ENCODE results near the gene PALS1. TPM values are rescaled to one million over a fixed set of nuclear protein-coding genes. Genes with fewer than 3 reads are reported as not detected.

Gene PALS1
- total RNA-seq, 4 donors from 2014 or later, result 18.5 to 52.9 (median 36.8) TPM

- ATAC-seq, result no peak
- Histone ChIP-seq H3K4me1 (peaks cover 0 to 65% (median 4%) of the 10 kb centered on the region in 3 donors), H3K27ac (no peak overlapping the region), H3K36me3 (no peaks in the 10 kb centered on the region), H3K9me3 (no peaks in the 10 kb centered on the region), H3K4me3 (no peak overlapping the region), H3K27me3 (no peaks in the 10 kb centered on the region)
- WGBS, 2 donors (ENCODE audit: low coverage in 1 of 2), result 60 to 73% methylated on average over 1 to 2 of the region's 2 CpGs
- no peak for TF ChIP-seq CTCF (IDR thresholded peaks at IDR 0.05)
These were observed 11.9 kb downstream of the PALS1 start for GRCh38 chr14:67253076-67253635.

- WGBS, 2 donors (ENCODE audit: low coverage in 1 of 2), result 88 to 93% methylated on average over 3 of the region's 3 CpGs
- H3K27ac ChIP-seq, result no peak overlapping the region
- H3K4me3 ChIP-seq, result no peak overlapping the region
- H3K9me3 ChIP-seq, result no peaks in the 10 kb centered on the region
- H3K4me1 ChIP-seq, result peaks cover 0 to 56% (median 0%) of the 10 kb centered on the region in 3 donors
- no peaks in the 10 kb centered on the region for H3K36me3 ChIP-seq
- no peaks in the 10 kb centered on the region for H3K27me3 ChIP-seq
- ATAC-seq, result no peak
- TF ChIP-seq CTCF (IDR thresholded peaks at IDR 0.05), result no peak
- no peak for TF ChIP-seq EP300 (IDR thresholded peaks at IDR 0.05)
- TF ChIP-seq POLR2AphosphoS5 (IDR thresholded peaks at IDR 0.05), result no peak
- TF ChIP-seq POLR2A (IDR thresholded peaks at IDR 0.05), result no peak
These were observed 16.7 kb downstream of the PALS1 start for GRCh38 chr14:67257906-67258305.

GRCh38 chr14:67260965-67261364 lies 19.7 kb downstream of the PALS1 start:
- no peak overlapping the region for H3K4me3 ChIP-seq
- no peaks in the 10 kb centered on the region for H3K36me3 ChIP-seq
- no peak for TF ChIP-seq POLR2A (IDR thresholded peaks at IDR 0.05)
- TF ChIP-seq EP300 (IDR thresholded peaks at IDR 0.05), result no peak
- TF ChIP-seq CTCF (IDR thresholded peaks at IDR 0.05), result no peak
- no peak for TF ChIP-seq POLR2AphosphoS5 (IDR thresholded peaks at IDR 0.05)
- 80 to 83% methylated on average over 1 of the region's 1 CpG for WGBS, 2 donors (ENCODE audit: low coverage in 1 of 2)
- H3K27ac ChIP-seq, result peak overlapping the region in 1 of 4 donors; percentile 22
- H3K4me1 ChIP-seq, result peaks cover 0 to 63% (median 0%) of the 10 kb centered on the region in 3 donors
- no peaks in the 10 kb centered on the region for H3K27me3 ChIP-seq
- no peaks in the 10 kb centered on the region for H3K9me3 ChIP-seq
- no peak for ATAC-seq

GRCh38 chr14:67263499-67264149 lies 22.4 kb downstream of the PALS1 start:
- Histone ChIP-seq H3K4me3 (no peak overlapping the region), H3K27me3 (no peaks in the 10 kb centered on the region), H3K36me3 (no peaks in the 10 kb centered on the region), H3K27ac (peak overlapping the region in 3 of 4 donors; percentile 18 to 53 (median 31)), H3K9me3 (no peaks in the 10 kb centered on the region), H3K4me1 (peaks cover 3 to 90% (median 18%) of the 10 kb centered on the region in 3 donors)
- TF ChIP-seq EP300 (IDR thresholded peaks at IDR 0.05) (no peak), POLR2A (IDR thresholded peaks at IDR 0.05) (no peak), POLR2AphosphoS5 (IDR thresholded peaks at IDR 0.05) (no peak), CTCF (IDR thresholded peaks at IDR 0.05) (no peak)
- no peak for ATAC-seq
- 50 to 58% methylated on average over 5 of the region's 5 CpGs for WGBS, 2 donors (ENCODE audit: low coverage in 1 of 2)

GRCh38 chr14:67265131-67265530 lies 23.9 kb downstream of the PALS1 start:
- no peak for ATAC-seq
- Histone ChIP-seq H3K36me3 (no peaks in the 10 kb centered on the region), H3K4me3 (no peak overlapping the region), H3K9me3 (no peaks in the 10 kb centered on the region), H3K27me3 (no peaks in the 10 kb centered on the region), H3K4me1 (peaks cover 16 to 100% (median 21%) of the 10 kb centered on the region in 3 donors), H3K27ac (peak overlapping the region in 2 of 4 donors; percentile 18 to 50)
- 30% methylated on average over 2 of the region's 2 CpGs; no CpG with 5 or more reads in 1 of the 2 donors for WGBS, 2 donors (ENCODE audit: low coverage in 1 of 2)
- no peak for TF ChIP-seq CTCF (IDR thresholded peaks at IDR 0.05)
- TF ChIP-seq POLR2A (IDR thresholded peaks at IDR 0.05), result no peak
- TF ChIP-seq POLR2AphosphoS5 (IDR thresholded peaks at IDR 0.05), result no peak
- TF ChIP-seq EP300 (IDR thresholded peaks at IDR 0.05), result no peak

All from gastroesophageal sphincter (tissue), 4 donors.